CD14-positive monocyte (primary cell): ENCODE measurements around the gene RO60. TPM values are rescaled to one million over a fixed set of nuclear protein-coding genes. Genes with fewer than 3 reads are reported as not detected.
"Not testable (repeated sequence)": the region's sequence is repeated elsewhere in the genome, so short reads cannot be mapped to it uniquely, and the experiment has no call there.

Experiments used
- DNase-seq, 3 donors: peaks; one replicate each; pipeline ENCODE4 v3.0.0-alpha.2; 2011 to 2022
- H2AFZ ChIP-seq: 2 replicates; pipeline ENCODE4 v1.6.0; 2012; ENCODE audit warnings: mild to moderate bottlenecking, low read depth, low read length, inconsistent platforms; ENCODE audit not compliant: insufficient read depth, poor library complexity, severe bottlenecking
- H3K27ac ChIP-seq, 2 donors: 1 replicate in 1 of 2; 2 replicates in 1 of 2; pipeline ENCODE4 v1.5.1; 2012 to 2013; ENCODE audit warnings: low read length in 2 of 2, control low read depth in 1 of 2, inconsistent platforms in 1 of 2, low read depth in 1 of 2, mild to moderate bottlenecking in 1 of 2
- H3K27me3 ChIP-seq, 2 donors: one replicate each; pipeline versions ENCODE4 v1.6.0 to v1.6.1; 2011 to 2013; ENCODE audit warnings: low read length in 2 of 2; ENCODE audit not compliant: control insufficient read depth in 2 of 2, insufficient read depth in 2 of 2
- H3K36me3 ChIP-seq, 2 donors: replicated peaks in 1 of 2; 1 replicate in 1 of 2; 2 replicates in 1 of 2; pipeline versions ENCODE4 v1.5.1 to v1.6.1; 2012 to 2013; ENCODE audit warnings: low read length in 2 of 2, control low read depth in 1 of 2, inconsistent platforms in 1 of 2, mild to moderate bottlenecking in 1 of 2; ENCODE audit not compliant: insufficient read depth in 2 of 2, control insufficient read depth in 1 of 2
- H3K4me1 ChIP-seq, 2 donors: 1 replicate in 1 of 2; 2 replicates in 1 of 2; pipeline versions ENCODE4 v1.5.1 to v1.6.1; 2012 to 2013; ENCODE audit warnings: low read length in 2 of 2, control low read depth in 1 of 2, inconsistent platforms in 1 of 2, mild to moderate bottlenecking in 1 of 2, moderate library complexity in 1 of 2; ENCODE audit not compliant: insufficient read depth in 2 of 2, control insufficient read depth in 1 of 2
- H3K4me2 ChIP-seq: replicated peaks from 2 replicates; pipeline ENCODE3; 2012; ENCODE audit warnings: low read length, moderate library complexity, mild to moderate bottlenecking; ENCODE audit not compliant: poor library complexity, severe bottlenecking; ENCODE audit errors: extremely low read depth
- H3K4me3 ChIP-seq, 3 experiments: fragments of 200-600 bp in 1 of 3; sonication (generic) in 1 of 3; replicated peaks in 1 of 3; 1 replicate in 2 of 3; 2 replicates in 1 of 3; pipeline ENCODE4 v1.5.1; 2011 to 2013; ENCODE audit warnings: low read length in 3 of 3, mild to moderate bottlenecking in 3 of 3, control low read depth in 2 of 3, low read depth in 2 of 3, inconsistent platforms in 1 of 3, moderate library complexity in 1 of 3
- H3K79me2 ChIP-seq: 2 replicates; pipeline ENCODE4 v1.6.0; 2012; ENCODE audit warnings: mild to moderate bottlenecking, control low read depth, inconsistent platforms, low read length, moderate library complexity; ENCODE audit not compliant: insufficient read depth
- H3K9ac ChIP-seq: 2 replicates; pipeline ENCODE4 v1.6.0; 2017; ENCODE audit warnings: low read length, mild to moderate bottlenecking; ENCODE audit not compliant: insufficient read depth, poor library complexity, severe bottlenecking
- H3K9me3 ChIP-seq, 2 donors: replicated peaks in 1 of 2; 1 replicate in 1 of 2; 2 replicates in 1 of 2; pipeline versions ENCODE4 v1.5.1 to v1.6.1; 2012 to 2013; ENCODE audit warnings: low read length in 2 of 2, control low read depth in 1 of 2; ENCODE audit not compliant: control insufficient read depth in 1 of 2, insufficient read depth in 1 of 2
- H4K20me1 ChIP-seq: 2 replicates; pipeline ENCODE4 v1.6.0; 2012; ENCODE audit warnings: mild to moderate bottlenecking, low read length, control low read depth, moderate library complexity; ENCODE audit not compliant: insufficient read depth
- H3K27ac Mint-ChIP-seq, 7 donors: one replicate each; pipeline ENCODE4 v1.8.0; 2020; ENCODE audit warnings: mild to moderate bottlenecking in 7 of 7, mixed read lengths in 7 of 7, moderate library complexity in 6 of 7, inconsistent platforms in 2 of 7
- H3K27me3 Mint-ChIP-seq, 3 donors: one replicate each; pipeline ENCODE4 v1.8.0; 2021 to 2022; ENCODE audit warnings: low read depth in 3 of 3, mild to moderate bottlenecking in 3 of 3, mixed read lengths in 3 of 3, moderate library complexity in 3 of 3, inconsistent platforms in 1 of 3
- H3K36me3 Mint-ChIP-seq, 2 donors: one replicate each; pipeline ENCODE4 v1.8.0; 2020; ENCODE audit warnings: mixed read lengths in 2 of 2, inconsistent platforms in 1 of 2, mild to moderate bottlenecking in 1 of 2
- H3K4me1 Mint-ChIP-seq: one replicate; pipeline ENCODE4 v1.8.0; 2020; ENCODE audit warnings: mild to moderate bottlenecking, mixed read lengths
- H3K4me3 Mint-ChIP-seq, 2 donors: one replicate each; pipeline ENCODE4 v1.8.0; 2020; ENCODE audit warnings: mild to moderate bottlenecking in 2 of 2, mixed read lengths in 2 of 2, moderate library complexity in 1 of 2
- H3K9me3 Mint-ChIP-seq, 7 donors: one replicate each; pipeline ENCODE4 v1.8.0; 2020 to 2022; ENCODE audit warnings: mixed read lengths in 7 of 7, mild to moderate bottlenecking in 6 of 7, moderate library complexity in 6 of 7, inconsistent platforms in 2 of 7
- CTCF ChIP-seq: fragments of 200-600 bp; IDR thresholded peaks from one replicate; pipeline ENCODE4 v1.8.0; 2022; ENCODE audit warnings: antibody characterized with exemption, mild to moderate bottlenecking
- WGBS: methylation state at CpG from one replicate; pipeline ENCODE4 v1.1.5; 2013; ENCODE audit warnings: missing lambda C conversion rate; ENCODE audit not compliant: insufficient coverage; 5-methylcytosine and 5-hydroxymethylcytosine counted together
- intact Hi-C, 2 donors: fragments of 100-400 bp; cut with micrococcal nuclease; formaldehyde crosslinking; loops; one replicate each; pipeline versions ENCODE4 v1.15.0 to v1.15.1; 2023
- polyA plus RNA-seq, 3 donors: library from polyadenylated mRNA; depleted of rRNA in 1 of 3; unstranded in 2 of 3; stranded (reverse) in 1 of 3; fragments of 300-500 nt in 2 of 3; fragments of >200 nt in 1 of 3; fragmentation: Illumina TruSeq in 2 of 3; gene quantifications; 1 replicate in 2 of 3; 2 replicates in 1 of 3; pipeline ENCODE4 v1.2.3, GENCODE V29; 2012 to 2021

The RO60 gene
- polyA plus RNA-seq, 3 donors = 13.2 to 67.9 (median 58.1) TPM

GRCh38 chr1:193030280-193030679 lies 29.1 kb upstream of the RO60 start:
- H3K4me2 ChIP-seq = no peak overlapping the region
- H3K9me3 ChIP-seq = no peaks in the 10 kb centered on the region
- peaks cover 25 to 35% of the 10 kb centered on the region in 2 donors for H3K36me3 Mint-ChIP-seq
- intact Hi-C loops = no loop called here
- no peak for DNase-seq
- WGBS = no CpG with 5 or more reads among the region's 1 CpG
- peaks cover 0 to 3% (median 2%) of the 10 kb centered on the region in 7 donors for H3K9me3 Mint-ChIP-seq
- H3K36me3 ChIP-seq = peaks cover 22% of the 10 kb centered on the region in 2 donors
- no peak overlapping the region for H3K4me3 ChIP-seq
- TF ChIP-seq CTCF = no peak
- H3K27ac Mint-ChIP-seq = no peak overlapping the region
- no peaks in the 10 kb centered on the region for H3K4me1 ChIP-seq
- H3K9ac ChIP-seq = no peak overlapping the region
- H3K4me1 Mint-ChIP-seq = peaks cover 2% of the 10 kb centered on the region
- no peaks in the 10 kb centered on the region for H3K27me3 ChIP-seq
- no peak overlapping the region for H3K27ac ChIP-seq
- H3K79me2 ChIP-seq = peaks cover 31% of the 10 kb centered on the region
- H2AFZ ChIP-seq = no peak overlapping the region
- no peak overlapping the region for H3K4me3 Mint-ChIP-seq
- H4K20me1 ChIP-seq = no peaks in the 10 kb centered on the region
- no peaks in the 10 kb centered on the region for H3K27me3 Mint-ChIP-seq

GRCh38 chr1:193031431-193031830 lies 28.0 kb upstream of the RO60 start:
- peaks cover 0 to 5% (median 2%) of the 10 kb centered on the region in 7 donors for H3K9me3 Mint-ChIP-seq
- H3K4me1 Mint-ChIP-seq = peaks cover 2% of the 10 kb centered on the region
- no peaks in the 10 kb centered on the region for H3K27me3 Mint-ChIP-seq
- Histone ChIP-seq H3K4me3 (no peak overlapping the region), H3K79me2 (peaks cover 43% of the 10 kb centered on the region), H3K27me3 (no peaks in the 10 kb centered on the region), H2AFZ (no peak overlapping the region), H3K36me3 (peaks cover 11 to 18% of the 10 kb centered on the region in 2 donors), H4K20me1 (peaks cover 6% of the 10 kb centered on the region), H3K9me3 (no peaks in the 10 kb centered on the region), H3K4me1 (no peaks in the 10 kb centered on the region), H3K4me2 (no peak overlapping the region), H3K27ac (no peak overlapping the region), H3K9ac (no peak overlapping the region)
- peak; percentile 62 for TF ChIP-seq CTCF
- WGBS = no CpG with 5 or more reads among the region's 2 CpGs
- H3K27ac Mint-ChIP-seq = no peak overlapping the region
- peak in 1 of 3 donors; percentile 19 for DNase-seq
- peaks cover 21 to 31% of the 10 kb centered on the region in 2 donors for H3K36me3 Mint-ChIP-seq
- intact Hi-C loops = no loop called here
- no peak overlapping the region for H3K4me3 Mint-ChIP-seq

- H3K4me3 ChIP-seq, H3K27ac ChIP-seq, H3K4me3 Mint-ChIP-seq, H3K9me3 Mint-ChIP-seq, intact Hi-C loops, H3K9me3 ChIP-seq, H3K36me3 ChIP-seq, H2AFZ ChIP-seq, H4K20me1 ChIP-seq, DNase-seq, H3K27me3 ChIP-seq, H3K4me1 Mint-ChIP-seq, H3K4me2 ChIP-seq, H3K4me1 ChIP-seq, H3K27me3 Mint-ChIP-seq, H3K9ac ChIP-seq: not testable (repeated sequence)
- H3K36me3 Mint-ChIP-seq = peaks cover 17 to 29% of the 10 kb centered on the region in 2 donors
- no CpG with 5 or more reads among the region's 9 CpGs for WGBS
- peaks cover 55% of the 10 kb centered on the region for H3K79me2 ChIP-seq
- H3K27ac Mint-ChIP-seq = peak overlapping the region in 3 of 7 donors; percentile 3 to 77 (median 44)
These were observed 26.6 kb upstream of the RO60 start for GRCh38 chr1:193032643-193033427.
